Effector memory CD4-positive, alpha-beta T cell (primary cell): ENCODE data around the gene NSMCE1.
A peak's percentile ranks its signal among the peaks of the same experiment; 100 is the strongest.

ENCODE experiments used
- DNase-seq, 3 donors: peaks; one replicate each; pipeline ENCODE4 v3.0.0-alpha.2; 2020
- H3K27ac ChIP-seq: 2 replicates; pipeline ENCODE4 v1.7.0; 2013; ENCODE audit warnings: mild to moderate bottlenecking, low read length, moderate library complexity; ENCODE audit not compliant: insufficient read depth, poor library complexity, severe bottlenecking
- H3K27me3 ChIP-seq: replicated peaks from 2 replicates; pipeline ENCODE4 v1.7.0; 2013; ENCODE audit warnings: mild to moderate bottlenecking, low read length; ENCODE audit not compliant: insufficient read depth, control insufficient read depth, poor library complexity, severe bottlenecking
- H3K36me3 ChIP-seq: 2 replicates; pipeline ENCODE4 v1.7.0; 2013; ENCODE audit warnings: mild to moderate bottlenecking, low read length, moderate library complexity; ENCODE audit not compliant: control insufficient read depth, insufficient read depth
- H3K4me1 ChIP-seq: 2 replicates; pipeline ENCODE4 v1.7.0; 2013; ENCODE audit warnings: low read length, mild to moderate bottlenecking; ENCODE audit not compliant: control insufficient read depth, insufficient read depth, poor library complexity, severe bottlenecking
- H3K4me3 ChIP-seq: 2 replicates; pipeline ENCODE4 v1.7.0; 2013; ENCODE audit warnings: low read length, low read depth, mild to moderate bottlenecking; ENCODE audit not compliant: insufficient read depth, poor library complexity, severe bottlenecking
- H3K9me3 ChIP-seq: 2 replicates; pipeline ENCODE4 v1.7.0; 2013; ENCODE audit warnings: mild to moderate bottlenecking, low read length, moderate library complexity; ENCODE audit not compliant: control insufficient read depth

NSMCE1 gene

GRCh38 chr16:27188633-27189032, 79.9 kb downstream of the NSMCE1 start:
- no peak overlapping the region for H3K27ac ChIP-seq
- H3K9me3 ChIP-seq = no peaks in the 10 kb centered on the region
- H3K27me3 ChIP-seq = no peaks in the 10 kb centered on the region
- H3K36me3 ChIP-seq = no peaks in the 10 kb centered on the region
- no peak overlapping the region for H3K4me3 ChIP-seq
- DNase-seq = no peak
- H3K4me1 ChIP-seq = no peaks in the 10 kb centered on the region

GRCh38 chr16:27185776-27186130, 82.8 kb downstream of the NSMCE1 start:
- no peaks in the 10 kb centered on the region for H3K9me3 ChIP-seq
- no peaks in the 10 kb centered on the region for H3K27me3 ChIP-seq
- no peak for DNase-seq
- no peaks in the 10 kb centered on the region for H3K4me1 ChIP-seq
- H3K36me3 ChIP-seq = no peaks in the 10 kb centered on the region
- H3K27ac ChIP-seq = no peak overlapping the region
- H3K4me3 ChIP-seq = no peak overlapping the region

GRCh38 chr16:27182906-27183405, 85.6 kb downstream of the NSMCE1 start:
- DNase-seq = no peak
- Histone ChIP-seq H3K27ac (no peak overlapping the region), H3K27me3 (no peaks in the 10 kb centered on the region), H3K4me3 (no peak overlapping the region), H3K9me3 (no peaks in the 10 kb centered on the region), H3K36me3 (no peaks in the 10 kb centered on the region), H3K4me1 (peaks cover 8% of the 10 kb centered on the region)

- no peaks in the 10 kb centered on the region for H3K9me3 ChIP-seq
- no peaks in the 10 kb centered on the region for H3K36me3 ChIP-seq
- no peaks in the 10 kb centered on the region for H3K27me3 ChIP-seq
- H3K27ac ChIP-seq = no peak overlapping the region
- peaks cover 8% of the 10 kb centered on the region for H3K4me1 ChIP-seq
- no peak for DNase-seq
- H3K4me3 ChIP-seq = no peak overlapping the region
Observed at GRCh38 chr16:27181019-27181790, 87.4 kb downstream of the NSMCE1 start.

DNA sequence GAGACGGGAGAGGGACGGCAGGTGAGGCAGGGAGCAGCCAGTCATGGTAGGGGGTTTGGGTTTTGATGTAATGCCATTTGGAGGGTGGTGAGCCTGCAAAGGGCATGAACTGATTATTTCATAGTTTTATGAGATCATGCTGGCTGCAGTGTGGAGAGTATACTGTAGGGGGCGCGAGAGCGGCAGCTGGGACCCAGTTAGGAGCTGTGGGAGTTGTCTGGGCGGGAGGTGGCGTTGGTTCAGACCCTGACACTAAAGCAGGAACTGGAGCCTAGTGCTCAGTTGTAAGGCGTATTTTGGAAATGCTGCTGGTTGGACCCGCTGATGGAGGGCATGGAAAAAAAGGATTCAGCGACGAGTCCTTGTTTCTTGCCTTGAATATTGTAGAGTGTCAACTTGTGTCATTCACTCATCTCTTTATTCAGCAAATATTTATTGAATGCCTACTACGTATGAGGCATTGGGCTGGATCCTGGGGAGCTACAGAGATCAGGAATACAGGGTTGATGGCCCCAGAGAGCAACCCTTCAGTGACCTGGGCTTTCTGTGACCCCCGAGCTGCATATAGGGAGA, 89.0 kb downstream of the NSMCE1 start:
- peaks cover 13% of the 10 kb centered on the region for H3K4me1 ChIP-seq
- no peaks in the 10 kb centered on the region for H3K9me3 ChIP-seq
- H3K4me3 ChIP-seq = no peak overlapping the region
- H3K36me3 ChIP-seq = no peaks in the 10 kb centered on the region
- no peak overlapping the region for H3K27ac ChIP-seq
- H3K27me3 ChIP-seq = no peaks in the 10 kb centered on the region
- peak; percentile 69 to 72 (median 69) for DNase-seq

- no peaks in the 10 kb centered on the region for H3K27me3 ChIP-seq
Observed at GRCh38 chr16:27177031-27177774, 91.4 kb downstream of the NSMCE1 start.

GRCh38 chr16:27175888-27176287, 92.7 kb downstream of the NSMCE1 start:
- no peak for DNase-seq

More at GRCh38 chr16:27177031-27177774, 91.4 kb downstream of the NSMCE1 start:
- Histone ChIP-seq H3K4me3 (no peak overlapping the region), H3K4me1 (peaks cover 34% of the 10 kb centered on the region), H3K9me3 (no peaks in the 10 kb centered on the region), H3K27ac (no peak overlapping the region), H3K36me3 (no peaks in the 10 kb centered on the region)
- DNase-seq = no peak

More at GRCh38 chr16:27175888-27176287, 92.7 kb downstream of the NSMCE1 start:
- Histone ChIP-seq H3K4me3 (no peak overlapping the region), H3K27me3 (no peaks in the 10 kb centered on the region), H3K27ac (no peak overlapping the region), H3K4me1 (peaks cover 39% of the 10 kb centered on the region), H3K9me3 (no peaks in the 10 kb centered on the region), H3K36me3 (no peaks in the 10 kb centered on the region)
